ENCODE data around the gene GLYAT. TPM values are rescaled to one million over a fixed set of nuclear protein-coding genes. Genes with fewer than 3 reads are reported as not detected.
"Not testable (repeated sequence)": the region's sequence is repeated elsewhere in the genome, so short reads cannot be mapped to it uniquely, and the experiment has no call there.

Gene GLYAT
- total RNA-seq, 1 donor from 2014 or later, result 2.6 TPM

GRCh38 chr11:58691675-58692074 is 40.1 kb downstream of the GLYAT start:
- ATAC-seq, result no peak
- DNase-seq (ENCODE audit: low spot score), result no peak
- intact Hi-C loops (cut with DNase I), result no loop called here

GRCh38 chr11:58688789-58689503 is 42.8 kb downstream of the GLYAT start:
- intact Hi-C loops (cut with DNase I), result no loop called here
- ATAC-seq (no peak), DNase-seq (ENCODE audit: low spot score) (no peak)

- ATAC-seq (no peak), DNase-seq (ENCODE audit: low spot score) (no peak)
- intact Hi-C loops (cut with DNase I), result no loop called here
These were observed 45.6 kb downstream of the GLYAT start for GRCh38 chr11:58685973-58686722.

- DNase-seq (ENCODE audit: low spot score); intact Hi-C loops (cut with DNase I); ATAC-seq: not testable (repeated sequence)
These were observed 49.1 kb downstream of the GLYAT start for GRCh38 chr11:58682660-58683059.

GRCh38 chr11:58677536-58677935 is 54.2 kb downstream of the GLYAT start:
- intact Hi-C loops (cut with DNase I); ATAC-seq; DNase-seq (ENCODE audit: low spot score): not testable (repeated sequence)

GRCh38 chr11:58676563-58677135 is 55.1 kb downstream of the GLYAT start:
- DNase-seq (ENCODE audit: low spot score), result no peak
- no peak for ATAC-seq
- intact Hi-C loops (cut with DNase I), result no loop called here

GRCh38 chr11:58675334-58676155 is 56.2 kb downstream of the GLYAT start:
- ATAC-seq (peak; percentile 90), DNase-seq (ENCODE audit: low spot score) (peak; percentile 90)
- intact Hi-C loops (cut with DNase I), result no loop called here

- no peak for DNase-seq (ENCODE audit: low spot score)
- intact Hi-C loops (cut with DNase I), result no loop called here
- ATAC-seq, result no peak
These were observed 57.1 kb downstream of the GLYAT start for GRCh38 chr11:58674609-58675008.

- no peak for DNase-seq (ENCODE audit: low spot score)
- intact Hi-C loops (cut with DNase I), result no loop called here
These were observed 59.6 kb downstream of the GLYAT start for GRCh38 chr11:58671983-58672633.

GRCh38 chr11:58659910-58660570 is 71.7 kb downstream of the GLYAT start:
- intact Hi-C loops (cut with DNase I), result no loop called here
- ATAC-seq, result no peak
- DNase-seq (ENCODE audit: low spot score), result no peak

More at GRCh38 chr11:58671983-58672633, 59.6 kb downstream of the GLYAT start:
- ATAC-seq, result no peak

- DNase-seq (ENCODE audit: low spot score) (no peak), ATAC-seq (no peak)
- intact Hi-C loops (cut with DNase I), result no loop called here
These were observed 72.3 kb downstream of the GLYAT start for GRCh38 chr11:58659404-58659803.

Other genes with a start within 250 kb of the GLYAT start
- not detected for gene OR5B21, start 223.8 kb downstream of the GLYAT start, total RNA-seq
- 17.2 TPM for gene LPXN, start 156.1 kb downstream of the GLYAT start, total RNA-seq
- gene ZFP91, start 152.9 kb downstream of the GLYAT start, total RNA-seq, result 46.5 TPM
- 426 TPM for gene CNTF, start 109.3 kb downstream of the GLYAT start, total RNA-seq
- 0.27 TPM for gene GLYATL2, start 112.8 kb upstream of the GLYAT start, total RNA-seq
- not detected for gene GLYATL1, start 207.5 kb upstream of the GLYAT start, total RNA-seq